Inflammatory macrophage (primary cell): ENCODE data around the gene HMCN2.

Experiments used
- DNase-seq, 2 donors: peaks; one replicate each; pipeline ENCODE4 v3.0.0-alpha.2; 2020 to 2022

The HMCN2 gene

GRCh38 chr9:130441031-130441430, 175.5 kb downstream of the HMCN2 start:
- no peak for DNase-seq

- DNase-seq: no peak
Measured at GRCh38 chr9:130442746-130443455, 177.3 kb downstream of the HMCN2 start.

GRCh38 chr9:130443456-130443801, 177.9 kb downstream of the HMCN2 start:
- DNase-seq: no peak

DNA sequence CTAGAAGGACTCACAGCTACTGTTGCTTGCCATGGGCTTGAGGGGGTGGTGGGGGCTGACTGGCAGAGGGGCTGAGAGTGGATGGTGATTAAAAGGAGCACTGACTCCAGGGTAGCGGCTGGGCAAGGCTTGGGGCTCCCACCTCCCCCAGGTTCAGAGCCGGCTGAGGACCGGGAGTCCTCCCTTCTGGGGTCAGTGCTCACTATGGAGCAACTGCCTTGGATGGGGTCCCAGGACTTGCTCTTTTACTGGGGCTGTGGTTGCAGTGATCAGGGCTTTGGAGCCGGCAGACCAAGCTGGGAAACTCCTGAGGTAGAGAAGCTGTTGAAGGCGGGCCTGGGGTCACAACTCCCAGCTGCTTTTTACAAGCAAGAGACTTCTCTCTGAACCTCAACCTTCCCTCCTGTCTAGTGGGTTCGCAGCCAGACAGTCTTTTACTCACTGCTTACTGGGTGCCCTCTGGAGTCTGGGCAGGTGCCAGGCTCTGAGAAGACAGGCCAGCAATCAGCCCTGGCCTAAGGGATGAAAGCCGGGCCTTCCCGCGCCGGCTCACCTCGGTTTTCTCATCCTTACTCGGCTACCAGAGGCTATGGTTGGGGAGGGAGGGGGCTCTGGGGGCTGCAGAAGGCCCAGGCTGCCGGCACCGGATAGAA, 178.4 kb downstream of the HMCN2 start:
- DNase-seq: no peak

DNA sequence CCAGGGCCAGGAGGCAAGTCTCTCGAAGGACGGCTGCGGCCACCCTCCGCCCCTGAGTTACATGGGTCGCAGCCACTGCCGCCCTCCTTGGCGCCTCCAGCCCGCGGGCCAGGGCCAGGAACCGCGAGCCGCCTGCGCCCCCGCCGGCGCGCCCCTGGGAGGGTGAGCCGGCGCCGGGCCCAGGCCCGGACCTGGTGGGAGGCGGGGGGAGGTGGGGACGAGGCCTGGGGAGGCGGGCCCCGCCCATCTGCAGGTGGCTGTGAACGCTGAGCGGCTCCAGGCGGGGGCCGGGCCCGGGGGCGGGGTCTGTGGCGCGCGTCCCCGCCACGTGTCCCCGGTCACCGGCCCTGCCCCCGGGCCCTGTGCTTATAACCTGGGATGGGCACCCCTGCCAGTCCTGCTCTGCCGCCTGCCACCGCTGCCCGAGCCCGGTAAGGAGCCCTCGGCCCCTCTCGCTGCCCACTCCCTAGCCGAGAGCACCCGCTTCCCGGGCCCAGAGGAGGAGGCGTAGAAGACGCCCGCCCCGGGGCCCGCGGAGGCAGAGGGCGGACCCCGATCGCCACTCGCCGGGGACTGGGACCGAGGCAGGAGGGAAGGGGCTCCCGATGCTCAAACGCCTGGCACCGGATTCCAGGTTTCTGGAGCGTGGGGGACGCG, 179.1 kb downstream of the HMCN2 start, which contains the start of gene ASS1:
ASS1 (plus strand) TSS at position 397 of the 657 bp plus-strand sequence. CDS start 7,268 bp downstream, outside the sequence.
- DNase-seq: no peak

DNA sequence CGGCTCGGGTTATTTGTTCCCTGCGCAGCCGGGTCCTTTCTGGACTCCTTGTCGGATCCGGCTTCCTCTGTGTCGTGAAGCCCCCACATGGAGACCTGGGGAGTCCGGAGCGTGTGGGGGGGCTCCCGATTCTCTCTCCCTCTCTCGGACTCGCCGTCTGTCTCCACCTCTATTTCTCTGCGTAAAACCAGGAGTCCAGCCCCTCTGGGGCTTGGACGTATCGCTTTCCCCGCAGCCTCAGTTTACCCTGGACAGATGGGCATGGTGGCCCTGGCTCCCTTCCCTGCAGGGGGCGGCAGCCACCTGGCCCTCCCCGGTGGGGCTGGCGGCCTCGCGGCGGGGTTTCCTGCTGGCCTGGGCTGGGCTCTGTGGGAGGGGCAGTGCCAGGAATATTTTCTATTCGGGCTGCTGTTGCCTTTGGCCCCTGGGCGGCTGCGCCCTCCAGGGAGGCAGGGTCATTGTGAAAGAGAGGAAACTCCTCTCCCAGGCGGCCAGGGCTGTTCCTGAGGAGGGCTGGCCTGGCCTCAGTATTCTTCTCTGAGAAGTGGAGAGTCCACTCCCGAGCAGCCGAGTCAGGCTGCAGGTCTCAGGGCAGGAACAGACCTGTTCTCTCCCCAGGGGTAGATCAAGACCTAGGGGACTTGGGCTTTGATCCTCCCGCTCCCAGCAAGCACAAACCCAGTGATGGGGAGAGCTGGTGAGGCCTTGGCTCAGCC, 179.9 kb downstream of the HMCN2 start:
- DNase-seq: no peak

- no peak for DNase-seq
Measured at GRCh38 chr9:130446101-130446861, 180.7 kb downstream of the HMCN2 start.

- no peak for DNase-seq
Measured at GRCh38 chr9:130447193-130447816, 181.7 kb downstream of the HMCN2 start.

GRCh38 chr9:130448035-130448624, 182.6 kb downstream of the HMCN2 start:
- peak; percentile 30 to 50 for DNase-seq

DNA sequence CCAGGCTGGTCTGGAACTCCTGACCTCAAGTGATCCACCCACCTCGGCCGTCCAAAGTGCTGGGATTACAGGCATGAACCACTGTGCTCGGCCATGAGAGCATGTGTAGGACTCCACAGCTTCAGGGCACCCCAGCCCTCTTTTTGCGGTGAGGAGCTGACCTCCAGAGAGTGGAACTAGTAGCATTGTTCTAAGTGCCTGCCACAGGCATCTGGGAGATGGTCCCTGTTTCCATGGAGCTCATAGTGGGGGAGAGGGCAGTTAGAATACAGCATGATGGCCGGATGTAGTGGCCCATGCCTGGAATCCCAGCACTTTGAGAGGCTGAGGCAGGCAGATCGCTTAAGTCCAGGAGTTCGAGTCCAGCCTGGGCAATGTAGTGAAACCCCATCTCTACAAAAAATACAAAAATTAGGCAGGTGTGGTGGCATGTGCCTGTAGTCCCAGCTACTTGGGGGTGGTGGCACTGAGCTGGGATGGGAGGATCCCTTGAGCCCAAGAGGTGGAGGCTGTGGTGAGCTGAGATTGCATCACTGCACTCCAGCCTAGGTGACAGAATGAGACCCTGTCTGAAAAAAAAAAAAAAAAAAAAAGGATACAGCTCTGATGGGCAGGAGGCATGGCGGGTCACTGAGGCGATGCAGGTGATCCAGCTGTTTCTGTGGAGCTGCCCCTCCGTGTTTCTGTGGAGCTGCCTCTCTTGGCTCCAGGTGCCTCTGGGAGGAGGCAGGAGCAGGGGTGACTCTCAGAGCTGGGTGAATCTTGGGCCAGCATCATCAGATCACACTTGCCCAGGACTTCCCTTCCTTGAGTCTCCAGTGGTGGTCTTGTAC, 183.4 kb downstream of the HMCN2 start:
- no peak for DNase-seq

DNA sequence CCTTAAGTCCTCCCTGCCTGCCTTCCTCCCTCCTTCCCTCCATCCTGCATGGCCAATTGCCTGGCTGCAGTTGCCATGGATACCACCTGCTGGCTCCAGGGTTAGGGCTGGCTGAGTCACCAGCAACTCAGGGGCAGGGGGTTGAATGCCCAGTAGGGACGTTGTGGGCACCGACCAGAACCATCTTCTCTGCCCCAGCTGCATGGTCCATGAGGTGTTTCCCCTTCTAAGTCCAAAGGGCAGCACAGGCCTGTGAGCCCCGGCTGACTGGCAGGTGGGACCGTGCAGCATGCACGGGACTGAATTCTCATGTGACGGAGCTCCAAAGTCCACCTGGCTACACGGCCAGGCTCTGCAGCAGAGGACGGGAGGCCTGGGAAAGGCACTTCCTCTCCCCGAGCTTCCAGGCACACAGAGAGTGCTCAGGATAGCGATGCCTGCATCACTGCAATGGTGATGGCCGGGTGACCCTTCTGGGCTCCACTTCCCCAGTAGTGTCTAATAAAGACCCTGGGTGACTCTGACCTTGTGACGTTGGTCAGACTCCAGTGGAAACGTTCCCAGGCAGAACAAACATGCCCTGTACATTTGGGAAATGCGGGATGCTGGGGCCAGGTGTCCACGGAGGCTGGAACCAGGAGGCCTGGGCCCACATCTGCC, 184.9 kb downstream of the HMCN2 start:
- no peak for DNase-seq

- DNase-seq: no peak
Measured at GRCh38 chr9:130451004-130451390, 185.4 kb downstream of the HMCN2 start.

- DNase-seq: no peak
Measured at GRCh38 chr9:130451509-130452388, 186.2 kb downstream of the HMCN2 start.

DNA sequence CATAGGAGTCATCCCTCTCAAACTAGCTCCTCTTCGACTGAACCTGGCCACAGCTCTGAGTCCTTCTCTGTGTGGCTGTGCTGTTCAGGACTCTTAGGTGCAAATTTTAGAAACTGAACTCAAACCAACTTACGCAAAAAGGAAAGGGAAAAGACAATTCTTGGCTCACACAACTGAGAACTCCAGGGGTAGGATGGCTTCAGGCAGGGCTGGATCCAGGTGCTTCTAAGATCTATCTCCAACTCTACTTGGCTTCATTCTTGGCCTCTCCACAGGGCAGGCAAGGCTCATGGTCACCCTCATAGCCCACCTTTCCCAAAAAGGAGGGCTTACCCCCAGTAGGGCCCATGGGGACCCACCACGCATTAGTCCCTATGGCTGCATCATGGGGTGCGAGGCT, 187.3 kb downstream of the HMCN2 start:
- no peak for DNase-seq

- no peak for DNase-seq
Measured at GRCh38 chr9:130453487-130453886, 187.9 kb downstream of the HMCN2 start.

DNA sequence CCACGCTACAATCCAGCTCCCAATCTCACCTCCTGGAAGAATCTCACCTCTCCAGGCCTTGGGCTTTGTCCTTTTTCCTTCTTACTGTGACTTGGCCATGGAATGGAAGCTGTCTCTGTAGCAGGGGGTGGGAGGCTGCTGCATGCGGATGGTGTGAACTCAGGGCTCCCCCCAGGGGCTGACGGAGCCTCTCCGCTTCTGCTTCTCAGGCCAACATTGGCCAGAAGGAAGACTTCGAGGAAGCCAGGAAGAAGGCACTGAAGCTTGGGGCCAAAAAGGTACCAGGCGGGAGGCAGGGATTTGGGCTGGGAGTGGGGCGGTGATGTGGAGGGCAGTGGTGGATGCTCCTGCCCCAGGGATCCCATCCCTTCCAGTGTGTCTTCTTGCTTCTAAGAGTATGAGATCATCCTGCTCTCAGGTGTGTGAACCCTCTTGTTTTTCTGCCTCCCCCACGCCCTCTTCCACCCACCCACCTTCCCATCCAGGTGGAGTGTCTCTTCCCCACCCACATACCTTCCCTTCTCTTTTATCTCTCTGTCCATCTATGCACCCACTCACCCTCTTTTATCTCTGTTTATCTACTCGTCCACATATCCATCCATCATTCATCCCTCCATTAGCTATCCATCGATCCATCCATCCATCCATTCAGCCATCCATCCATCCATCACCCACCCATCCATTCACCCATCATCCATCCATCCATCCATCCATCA, 188.7 kb downstream of the HMCN2 start:
- DNase-seq: no peak

GRCh38 chr9:130454812-130455325, 189.3 kb downstream of the HMCN2 start:
- no peak for DNase-seq
